OCI-LY7 (cell line): ENCODE measurements around the gene NEU2. TPM values are rescaled to one million over a fixed set of nuclear protein-coding genes. Genes with fewer than 3 reads are reported as not detected.

Experiments used
- BruUV-seq: library from RNA; stranded (reverse); fragments of 400-500 nt; replicated peaks from 2 replicates; lab custom pipeline; 2021; lab: Mats Ljungman, UMichigan
- CTCF ChIA-PET: fragments of 300-600 bp; sonication (Branson Sonifier 250); formaldehyde crosslinking; loops from one replicate; lab custom pipeline; 2022; ENCODE audit warnings: antibody characterized with exemption; ENCODE audit not compliant: unreplicated experiment; lab: Charles Lee
- POLR2A ChIA-PET: fragments of 300-600 bp; sonication (Branson Sonifier 250); formaldehyde crosslinking; loops from one replicate; lab custom pipeline; 2022; ENCODE audit warnings: antibody characterized with exemption; lab: Charles Lee
- DNase-seq: peaks from one replicate; pipeline ENCODE4 v3.0.0-alpha.2; 2015; ENCODE audit warnings: low spot score
- H2AFZ ChIP-seq: fragments of 200-600 bp; sonication (generic), shearing (Covaris generic); 2 replicates; pipeline ENCODE4 v1.6.1; 2014; ENCODE audit warnings: mild to moderate bottlenecking, antibody characterized with exemption, low read length, moderate library complexity
- H3K27ac ChIP-seq: fragments of 200-600 bp; sonication (generic); 2 replicates; pipeline ENCODE4 v1.5.1; 2014; ENCODE audit warnings: mixed run types, low read depth, mild to moderate bottlenecking, moderate library complexity, low read length, inconsistent platforms; ENCODE audit not compliant: poor library complexity, severe bottlenecking
- H3K36me3 ChIP-seq: fragments of 200-600 bp; sonication (generic); 2 replicates; pipeline ENCODE4 v1.6.1; 2014; ENCODE audit warnings: mild to moderate bottlenecking, antibody characterized with exemption, low read length, moderate library complexity, mixed read lengths; ENCODE audit not compliant: insufficient read depth
- H3K4me1 ChIP-seq: fragments of 200-600 bp; sonication (generic); 2 replicates; pipeline ENCODE4 v1.5.1; 2014; ENCODE audit warnings: mild to moderate bottlenecking, low read length; ENCODE audit not compliant: insufficient read depth, poor library complexity, severe bottlenecking
- H3K4me2 ChIP-seq: fragments of 200-600 bp; sonication (generic); 2 replicates; pipeline ENCODE4 v1.6.1; 2014; ENCODE audit warnings: mild to moderate bottlenecking, low read length
- H3K4me3 ChIP-seq: fragments of 200-600 bp; sonication (generic); 2 replicates; pipeline ENCODE4 v1.5.1; 2014; ENCODE audit warnings: mild to moderate bottlenecking, low read depth, low read length; ENCODE audit not compliant: poor library complexity, severe bottlenecking
- H3K79me2 ChIP-seq: fragments of 200-600 bp; sonication (generic); 2 replicates; pipeline ENCODE4 v1.6.1; 2016; ENCODE audit warnings: low read depth, mild to moderate bottlenecking, low read length, moderate library complexity, mixed read lengths; ENCODE audit not compliant: insufficient read depth
- H3K9me2 ChIP-seq: fragments of 200-600 bp; sonication (generic); 2 replicates; pipeline ENCODE4 v1.6.1; 2016; ENCODE audit warnings: mild to moderate bottlenecking, low read length, mixed read lengths; ENCODE audit not compliant: insufficient read depth
- H3K9me3 ChIP-seq: fragments of 200-600 bp; sonication (generic); 2 replicates; pipeline ENCODE4 v1.6.1; 2014; ENCODE audit warnings: mild to moderate bottlenecking, mixed run types, low read length, mixed read lengths
- H4K20me1 ChIP-seq: fragments of 200-600 bp; sonication (generic); 2 replicates; pipeline ENCODE4 v1.6.1; 2014; ENCODE audit warnings: mild to moderate bottlenecking, antibody characterized with exemption, low read length, moderate library complexity, mixed read lengths; ENCODE audit not compliant: insufficient read depth
- CTCF ChIP-seq: fragments of 200-600 bp; sonication (generic); conservative IDR thresholded peaks from 2 replicates; pipeline ENCODE4 v1.5.1; 2014; ENCODE audit warnings: mild to moderate bottlenecking, antibody characterized with exemption, low read length, moderate library complexity, mixed read lengths
- EZH2phosphoT487 ChIP-seq: fragments of 200-600 bp; sonication (generic); IDR thresholded peaks from 2 replicates; pipeline ENCODE4 v1.6.1; 2018; ENCODE audit warnings: low read depth, borderline replicate concordance, mild to moderate bottlenecking, mixed run types, antibody characterized with exemption, low read length, moderate library complexity, mixed read lengths
- intact Hi-C: fragments of 100-400 bp; cut with micrococcal nuclease; formaldehyde crosslinking; loops from one replicate; pipeline ENCODE4 v1.10.0; 2022; ENCODE audit not compliant: unreplicated experiment
- total RNA-seq, 2 experiments: library from RNA; depleted of rRNA in 1 of 2; stranded (reverse); fragments of >200 nt in 1 of 2; shearing (Covaris generic) in 1 of 2; gene quantifications; 2 replicates each; pipeline ENCODE4 v1.2.3, GENCODE V29; 2014 to 2022

Gene NEU2
- total RNA-seq, 2 experiments from 2014 or later: not detected

DNA sequence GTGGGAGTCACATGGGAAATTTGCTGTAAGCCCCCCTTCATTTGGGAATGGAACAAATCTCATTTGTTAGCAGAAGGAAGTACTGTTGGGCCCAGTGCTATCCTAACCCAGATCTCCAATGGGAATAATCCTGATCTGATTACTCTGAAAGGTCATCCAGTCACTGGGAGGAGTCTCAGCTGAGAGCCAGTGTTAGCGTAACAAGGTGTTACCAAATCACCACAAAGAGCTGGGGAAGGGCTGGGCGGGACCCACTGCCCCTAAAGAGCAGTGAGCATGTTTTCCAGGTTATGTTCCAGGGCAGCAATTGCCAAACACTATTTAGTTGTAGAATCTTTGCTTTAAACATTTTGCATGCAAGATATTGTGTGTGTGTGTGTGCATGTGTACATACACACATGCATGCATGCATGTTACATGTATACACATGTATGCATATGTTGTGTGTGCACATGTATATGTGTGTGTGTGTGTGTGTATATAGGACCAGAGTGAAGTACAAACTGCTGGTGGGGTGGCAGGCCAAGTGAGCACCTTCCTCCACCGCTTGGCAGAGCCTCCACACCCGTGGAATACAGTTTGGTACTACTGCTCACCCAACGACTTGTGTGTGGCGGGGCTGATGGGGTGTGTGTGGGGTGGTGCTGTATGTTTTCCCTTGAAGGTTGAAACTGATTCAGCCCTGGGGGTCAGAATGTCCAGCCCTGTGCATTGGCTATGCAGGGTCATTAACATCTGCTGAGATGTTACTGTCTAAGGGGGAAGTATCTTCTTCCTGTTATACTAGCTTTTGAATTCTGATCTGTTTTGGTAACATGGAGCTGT lies 42.9 kb downstream of the NEU2 start:
- Histone ChIP-seq H3K9me3 (peaks cover 10% of the 10 kb centered on the region; the same call in 1 of the 2 replicates), H3K36me3 (peaks cover 56% of the 10 kb centered on the region), H3K4me2 (peak overlapping the region; percentile 79), H4K20me1 (no peaks in the 10 kb centered on the region), H3K79me2 (peaks cover 73% of the 10 kb centered on the region), H3K4me1 (peaks cover 90% of the 10 kb centered on the region), H2AFZ (no peak overlapping the region), H3K4me3 (peak overlapping the region; percentile 56), H3K9me2 (no peaks in the 10 kb centered on the region), H3K27ac (peak overlapping the region; percentile 93)
- no TSS peak for BruUV-seq
- CTCF ChIA-PET: interaction anchor here (0.8 to 1.3 kb wide), 6 partner anchors 9 to 27 kb away, joined by 3 to 6 read pairs (median 3); partner anchors contain the start of gene INPP5D
- intact Hi-C loops: loop anchor here (2.0 kb wide), 1 partner anchor 175 kb away; the partner anchor contains the start of gene ATG16L1
- TF ChIP-seq EZH2phosphoT487 (no peak), CTCF (no peak)
- no peak for DNase-seq
- POLR2A ChIA-PET: interaction anchor here (0.6 to 4.4 kb wide), 15 partner anchors 9 to 1403 kb away, joined by 3 to 45 read pairs (median 4); partner anchors contain the start of genes ATG16L1 and INPP5D

DNA sequence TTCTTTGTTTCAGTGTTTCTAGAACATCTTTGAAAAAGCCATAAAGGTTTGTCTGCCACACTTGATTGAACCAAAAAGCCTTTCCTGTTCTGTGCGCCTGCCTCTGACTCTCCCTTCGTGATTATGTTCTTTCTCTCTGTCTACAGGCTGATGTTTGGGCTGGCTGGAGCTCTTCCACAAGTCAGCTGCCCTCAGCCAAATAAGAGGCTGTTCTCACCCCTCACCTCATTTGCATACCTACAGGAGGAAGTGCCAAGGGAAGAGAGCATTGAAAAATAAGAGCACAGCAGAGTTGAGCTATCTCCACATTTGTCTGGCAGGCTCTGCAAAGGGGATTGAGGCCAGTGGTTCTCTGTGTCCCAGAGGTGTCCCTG lies 43.5 kb downstream of the NEU2 start:
- CTCF ChIA-PET: interaction anchor here (0.8 to 1.3 kb wide), 6 partner anchors 8 to 26 kb away, joined by 3 to 6 read pairs (median 3); partner anchors contain the start of gene INPP5D
- peaks cover 10% of the 10 kb centered on the region; the same call in 1 of the 2 replicates for H3K9me3 ChIP-seq
- no peaks in the 10 kb centered on the region for H4K20me1 ChIP-seq
- POLR2A ChIA-PET: interaction anchor here (0.6 to 4.4 kb wide), 16 partner anchors 8 to 1404 kb away, joined by 3 to 45 read pairs (median 4); partner anchors contain the start of genes ATG16L1 and INPP5D
- peaks cover 56% of the 10 kb centered on the region for H3K36me3 ChIP-seq
- no TSS peak for BruUV-seq
- peak overlapping the region; percentile 56 for H3K4me3 ChIP-seq
- no peak overlapping the region for H2AFZ ChIP-seq
- peak overlapping the region; percentile 79 for H3K4me2 ChIP-seq
- TF ChIP-seq CTCF (no peak), EZH2phosphoT487 (no peak)
- H3K27ac ChIP-seq: peak overlapping the region; percentile 93
- peak; percentile 93 for DNase-seq
- H3K9me2 ChIP-seq: no peaks in the 10 kb centered on the region
- peaks cover 90% of the 10 kb centered on the region for H3K4me1 ChIP-seq
- intact Hi-C loops: loop anchor here (2.0 kb wide), 2 partner anchors 13 to 175 kb away; partner anchors contain the start of gene ATG16L1
- peaks cover 67% of the 10 kb centered on the region for H3K79me2 ChIP-seq
